ENCODE data around the gene SPO11. TPM values are rescaled to one million over a fixed set of nuclear protein-coding genes. Genes with fewer than 3 reads are reported as not detected.

SPO11 gene
- total RNA-seq, 4 donors from 2014 or later = not detected

DNA sequence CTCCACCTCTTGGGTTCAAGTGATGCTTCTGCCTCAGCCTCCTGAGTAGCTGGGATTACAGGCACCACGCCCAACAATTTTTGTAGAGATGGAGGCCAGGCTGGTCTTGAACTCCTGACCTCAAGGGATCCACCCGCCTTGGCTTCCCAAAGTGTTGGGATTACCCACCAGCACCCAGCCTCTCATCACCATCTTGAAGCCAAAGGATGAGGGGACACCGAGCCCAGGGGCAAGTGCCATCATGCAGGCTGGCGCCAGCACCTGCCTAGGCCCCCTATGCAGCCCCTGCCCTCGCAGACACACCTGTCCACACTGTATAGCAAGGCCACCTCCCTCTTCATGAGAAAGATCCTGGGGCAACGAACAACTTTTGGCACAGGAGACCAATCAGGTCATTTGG is 56.3 kb downstream of the SPO11 start:
- no peaks in the 10 kb centered on the region for H3K36me3 ChIP-seq
- TF ChIP-seq POLR2A (IDR thresholded peaks at IDR 0.05) = no peak
- TF ChIP-seq, protein P1, sequence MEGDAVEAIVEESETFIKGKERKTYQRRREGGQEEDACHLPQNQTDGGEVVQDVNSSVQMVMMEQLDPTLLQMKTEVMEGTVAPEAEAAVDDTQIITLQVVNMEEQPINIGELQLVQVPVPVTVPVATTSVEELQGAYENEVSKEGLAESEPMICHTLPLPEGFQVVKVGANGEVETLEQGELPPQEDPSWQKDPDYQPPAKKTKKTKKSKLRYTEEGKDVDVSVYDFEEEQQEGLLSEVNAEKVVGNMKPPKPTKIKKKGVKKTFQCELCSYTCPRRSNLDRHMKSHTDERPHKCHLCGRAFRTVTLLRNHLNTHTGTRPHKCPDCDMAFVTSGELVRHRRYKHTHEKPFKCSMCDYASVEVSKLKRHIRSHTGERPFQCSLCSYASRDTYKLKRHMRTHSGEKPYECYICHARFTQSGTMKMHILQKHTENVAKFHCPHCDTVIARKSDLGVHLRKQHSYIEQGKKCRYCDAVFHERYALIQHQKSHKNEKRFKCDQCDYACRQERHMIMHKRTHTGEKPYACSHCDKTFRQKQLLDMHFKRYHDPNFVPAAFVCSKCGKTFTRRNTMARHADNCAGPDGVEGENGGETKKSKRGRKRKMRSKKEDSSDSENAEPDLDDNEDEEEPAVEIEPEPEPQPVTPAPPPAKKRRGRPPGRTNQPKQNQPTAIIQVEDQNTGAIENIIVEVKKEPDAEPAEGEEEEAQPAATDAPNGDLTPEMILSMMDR (IDR thresholded peaks at IDR 0.05) = no peak
- H3K9me3 ChIP-seq = no peaks in the 10 kb centered on the region
- H3K4me1 ChIP-seq = peaks cover 0 to 20% of the 10 kb centered on the region in 2 donors
- no peak overlapping the region for H3K4me3 ChIP-seq (replicated peaks in 1 of 3)
- H3K27me3 ChIP-seq = no peaks in the 10 kb centered on the region
- no peak for DNase-seq
- H3K27ac ChIP-seq = no peak overlapping the region
- intact Hi-C loops (cut with DNase I) = loop anchor here (10.0 kb wide), 3 partner anchors 209 to 1829 kb away; no protein-coding TSS in a partner anchor
- 93 to 96% methylated on average over 6 of the region's 6 CpGs for WGBS, 2 donors

- intact Hi-C loops (cut with DNase I) = loop anchor here (10.0 kb wide), 3 partner anchors 208 to 1828 kb away; no protein-coding TSS in a partner anchor
- no peaks in the 10 kb centered on the region for H3K9me3 ChIP-seq
- no peak for TF ChIP-seq POLR2A (IDR thresholded peaks at IDR 0.05)
- TF ChIP-seq, protein P1 (IDR thresholded peaks at IDR 0.05) = no peak
- no peak for DNase-seq
- H3K4me3 ChIP-seq (replicated peaks in 1 of 3) = no peak overlapping the region
- no peaks in the 10 kb centered on the region for H3K36me3 ChIP-seq
- 89 to 97% methylated on average over 3 to 4 of the region's 4 CpGs for WGBS, 2 donors
- no peak overlapping the region for H3K27ac ChIP-seq
- no peaks in the 10 kb centered on the region for H3K27me3 ChIP-seq
- H3K4me1 ChIP-seq = peaks cover 0 to 20% of the 10 kb centered on the region in 2 donors
Observed at GRCh38 chr20:57386762-57387161, 57.2 kb downstream of the SPO11 start.

DNA sequence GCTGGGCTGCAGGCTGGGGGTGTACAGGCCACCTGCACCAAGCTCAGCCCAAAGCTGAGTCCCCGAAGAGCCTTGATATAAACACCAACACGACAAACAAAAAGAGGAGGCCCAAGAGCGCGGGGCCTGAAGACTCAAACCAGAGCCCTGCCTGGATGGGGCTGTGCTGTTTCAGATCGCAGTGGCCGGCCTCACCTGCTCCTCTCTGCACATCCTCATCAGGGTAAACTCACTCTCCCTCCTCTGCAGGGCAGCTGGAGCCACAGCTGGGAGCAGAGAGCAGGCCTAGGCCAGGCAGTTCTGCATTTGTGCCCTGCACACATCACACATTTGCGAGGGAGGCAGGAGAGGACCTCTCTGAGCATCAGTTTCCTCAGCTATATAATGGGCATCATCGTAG is 57.9 kb downstream of the SPO11 start:
- DNase-seq = no peak
- Histone ChIP-seq H3K9me3 (no peaks in the 10 kb centered on the region), H3K27me3 (no peaks in the 10 kb centered on the region), H3K36me3 (no peaks in the 10 kb centered on the region), H3K4me3 (replicated peaks in 1 of 3) (no peak overlapping the region), H3K4me1 (peaks cover 5 to 24% of the 10 kb centered on the region in 2 donors), H3K27ac (no peak overlapping the region)
- intact Hi-C loops (cut with DNase I) = loop anchor here (10.0 kb wide), 3 partner anchors 207 to 1827 kb away; no protein-coding TSS in a partner anchor
- WGBS, 2 donors = 87 to 94% methylated on average over 6 to 8 of the region's 8 CpGs
- TF ChIP-seq, protein P1 (IDR thresholded peaks at IDR 0.05) = no peak
- no peak for TF ChIP-seq POLR2A (IDR thresholded peaks at IDR 0.05)

GRCh38 chr20:57387945-57388371 is 58.4 kb downstream of the SPO11 start:
- Histone ChIP-seq H3K4me1 (peaks cover 5 to 29% of the 10 kb centered on the region in 2 donors), H3K36me3 (no peaks in the 10 kb centered on the region), H3K27me3 (no peaks in the 10 kb centered on the region), H3K27ac (no peak overlapping the region), H3K4me3 (replicated peaks in 1 of 3) (no peak overlapping the region), H3K9me3 (no peaks in the 10 kb centered on the region)
- no peak for DNase-seq
- TF ChIP-seq POLR2A (IDR thresholded peaks at IDR 0.05) = no peak
- TF ChIP-seq, protein P1 (IDR thresholded peaks at IDR 0.05) = no peak
- 89 to 93% methylated on average over 7 of the region's 7 CpGs for WGBS, 2 donors
- intact Hi-C loops (cut with DNase I) = loop anchor here (10.0 kb wide), 3 partner anchors 207 to 1827 kb away; no protein-coding TSS in a partner anchor

DNA sequence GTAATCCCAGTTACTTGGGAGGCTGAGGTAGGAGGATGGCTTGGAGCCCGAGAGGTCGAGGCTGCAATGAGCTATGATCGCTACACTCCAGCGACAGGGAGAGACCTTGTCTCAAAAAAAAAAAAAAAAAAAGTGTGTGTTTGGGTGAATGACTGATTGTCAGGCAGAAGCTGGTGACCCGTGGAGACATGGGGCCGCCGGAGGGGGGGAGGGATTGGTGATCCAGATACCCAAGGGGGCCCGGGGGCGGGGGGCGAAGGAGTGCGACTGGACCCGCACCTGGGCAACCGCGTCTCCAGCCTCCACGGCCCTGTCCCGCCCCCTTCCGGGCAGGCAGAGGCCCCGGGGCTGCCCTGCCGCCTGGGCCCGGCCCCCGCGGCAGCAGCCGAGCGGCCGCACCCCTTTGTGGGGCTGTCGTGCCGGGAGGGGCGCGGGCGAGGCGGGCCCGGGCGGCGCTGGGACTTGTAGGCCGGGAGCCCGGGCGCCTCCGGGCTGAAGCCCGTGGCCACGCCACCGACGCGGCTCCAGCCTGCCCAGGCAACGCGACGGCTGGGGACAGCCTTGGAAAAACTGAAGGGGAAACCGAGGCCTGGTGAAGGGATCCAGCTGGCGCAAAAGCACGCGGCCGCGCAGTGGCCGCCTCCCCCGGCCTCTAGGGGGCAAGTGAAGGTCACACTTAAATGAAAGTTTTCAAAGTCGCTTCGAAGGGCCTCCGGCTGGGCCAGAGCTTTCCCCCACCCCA is 59.5 kb downstream of the SPO11 start:
- Histone ChIP-seq H3K9me3 (no peaks in the 10 kb centered on the region), H3K27ac (peak overlapping the region; percentile 56 to 79 (median 59)), H3K4me1 (peaks cover 5 to 30% of the 10 kb centered on the region in 2 donors), H3K27me3 (no peaks in the 10 kb centered on the region), H3K4me3 (replicated peaks in 1 of 3) (peak overlapping the region in 2 of 3 donors; percentile 12 to 29), H3K36me3 (no peaks in the 10 kb centered on the region)
- TF ChIP-seq, protein P1 (IDR thresholded peaks at IDR 0.05) = peak in 3 of 6 experiments; percentile 12 to 26 (median 21)
- TF ChIP-seq POLR2A (IDR thresholded peaks at IDR 0.05) = peak in 1 of 2 donors; percentile 51
- peak; percentile 84 to 86 for DNase-seq
- intact Hi-C loops (cut with DNase I) = loop anchor here (10.0 kb wide), 3 partner anchors 206 to 1826 kb away; no protein-coding TSS in a partner anchor
- WGBS, 2 donors = 11 to 13% methylated on average over 19 to 23 of the region's 57 CpGs
